ENCODE results near the gene HOXC10. TPM values are rescaled to one million over a fixed set of nuclear protein-coding genes. Genes with fewer than 3 reads are reported as not detected.

The HOXC10 gene
- total RNA-seq, 2 donors from 2014 or later: 0.51 to 7.2 TPM

- no peak overlapping the region for H3K27ac ChIP-seq
- no peak for TF ChIP-seq POLR2A (IDR thresholded peaks at IDR 0.05)
- no peaks in the 10 kb centered on the region for H3K36me3 ChIP-seq
- H3K4me1 ChIP-seq (replicated peaks): no peaks in the 10 kb centered on the region
- H3K4me3 ChIP-seq: peak overlapping the region in 1 of 2 donors; percentile 12
- intact Hi-C loops (cut with DNase I): no loop called here
- H3K9me3 ChIP-seq: no peaks in the 10 kb centered on the region
- WGBS: 69% methylated on average over 29 of the region's 29 CpGs
- H3K27me3 ChIP-seq (replicated peaks; ENCODE audit: insufficient read depth): peaks cover 80% of the 10 kb centered on the region
- no peak for DNase-seq (ENCODE audit: low spot score)
These were observed 11.6 kb downstream of the HOXC10 start for GRCh38 chr12:53996240-53997203.

- Histone ChIP-seq H3K36me3 (no peaks in the 10 kb centered on the region), H3K4me1 (replicated peaks) (no peaks in the 10 kb centered on the region), H3K27ac (no peak overlapping the region), H3K4me3 (no peak overlapping the region), H3K27me3 (replicated peaks; ENCODE audit: insufficient read depth) (peaks cover 80% of the 10 kb centered on the region), H3K9me3 (no peaks in the 10 kb centered on the region)
- intact Hi-C loops (cut with DNase I): no loop called here
- 19% methylated on average over 35 of the region's 35 CpGs for WGBS
- DNase-seq (ENCODE audit: low spot score): no peak
- TF ChIP-seq POLR2AphosphoS5 (IDR thresholded peaks at IDR 0.05) (no peak), POLR2A (IDR thresholded peaks at IDR 0.05) (no peak), CTCF (IDR thresholded peaks at IDR 0.05) (no peak)
These were observed 12.5 kb downstream of the HOXC10 start for GRCh38 chr12:53997204-53998109.

GRCh38 chr12:53998110-53998899 is 13.4 kb downstream of the HOXC10 start:
- no peaks in the 10 kb centered on the region for H3K36me3 ChIP-seq
- H3K4me3 ChIP-seq: no peak overlapping the region
- intact Hi-C loops (cut with DNase I): no loop called here
- peaks cover 84% of the 10 kb centered on the region for H3K27me3 ChIP-seq (replicated peaks; ENCODE audit: insufficient read depth)
- no peak for TF ChIP-seq POLR2AphosphoS5 (IDR thresholded peaks at IDR 0.05)
- no peak for TF ChIP-seq POLR2A (IDR thresholded peaks at IDR 0.05)
- TF ChIP-seq CTCF (IDR thresholded peaks at IDR 0.05): no peak
- DNase-seq (ENCODE audit: low spot score): no peak
- no peaks in the 10 kb centered on the region for H3K4me1 ChIP-seq (replicated peaks)
- H3K9me3 ChIP-seq: no peaks in the 10 kb centered on the region
- no peak overlapping the region for H3K27ac ChIP-seq
- 20% methylated on average over 11 of the region's 11 CpGs for WGBS

- Histone ChIP-seq H3K4me3 (no peak overlapping the region), H3K9me3 (no peaks in the 10 kb centered on the region), H3K36me3 (no peaks in the 10 kb centered on the region), H3K27ac (no peak overlapping the region), H3K27me3 (replicated peaks; ENCODE audit: insufficient read depth) (peaks cover 85% of the 10 kb centered on the region), H3K4me1 (replicated peaks) (no peaks in the 10 kb centered on the region)
- DNase-seq (ENCODE audit: low spot score): no peak
- TF ChIP-seq CTCF (IDR thresholded peaks at IDR 0.05) (no peak), POLR2AphosphoS5 (IDR thresholded peaks at IDR 0.05) (no peak), POLR2A (IDR thresholded peaks at IDR 0.05) (no peak)
- WGBS: 2% methylated on average over 13 of the region's 13 CpGs
- intact Hi-C loops (cut with DNase I): no loop called here
These were observed 13.9 kb downstream of the HOXC10 start for GRCh38 chr12:53998900-53999236.
